Measurements from ENCODE around the gene ZBTB49. TPM values are rescaled to one million over a fixed set of nuclear protein-coding genes. Genes with fewer than 3 reads are reported as not detected.
"Not testable (repeated sequence)": the region's sequence is repeated elsewhere in the genome, so short reads cannot be mapped to it uniquely, and the experiment has no call there.

ZBTB49 gene
- total and polyA plus RNA-seq, 2 donors (not counting 1 experiment from before 2014, with no cell fraction given) = 7.0 to 16.9 TPM

DNA sequence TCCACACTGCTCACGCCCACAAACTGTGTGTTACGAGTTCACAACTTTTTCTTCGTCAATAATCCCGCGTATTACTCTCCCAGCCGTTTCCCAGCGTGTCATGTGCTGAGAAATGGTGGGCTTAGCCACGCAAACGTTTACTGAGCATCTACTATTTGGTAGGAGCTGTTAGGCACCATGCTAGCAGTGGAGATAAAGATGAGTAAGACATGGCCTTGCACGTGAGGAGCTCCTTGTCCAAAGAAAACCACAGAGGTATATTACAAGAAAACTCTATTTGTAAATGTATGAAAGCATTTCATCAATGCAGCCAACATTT, 41.2 kb upstream of the ZBTB49 start:
- H3K27me3 Mint-ChIP-seq = peaks cover 5% of the 10 kb centered on the region
- no peaks in the 10 kb centered on the region for H3K9me3 ChIP-seq (ENCODE audit: control extremely low read depth in 1 of 3, control insufficient read depth in 2 of 3, insufficient read depth in 1 of 3, low read length in 2 of 3)
- POLR2A ChIA-PET = no interaction called here

DNA sequence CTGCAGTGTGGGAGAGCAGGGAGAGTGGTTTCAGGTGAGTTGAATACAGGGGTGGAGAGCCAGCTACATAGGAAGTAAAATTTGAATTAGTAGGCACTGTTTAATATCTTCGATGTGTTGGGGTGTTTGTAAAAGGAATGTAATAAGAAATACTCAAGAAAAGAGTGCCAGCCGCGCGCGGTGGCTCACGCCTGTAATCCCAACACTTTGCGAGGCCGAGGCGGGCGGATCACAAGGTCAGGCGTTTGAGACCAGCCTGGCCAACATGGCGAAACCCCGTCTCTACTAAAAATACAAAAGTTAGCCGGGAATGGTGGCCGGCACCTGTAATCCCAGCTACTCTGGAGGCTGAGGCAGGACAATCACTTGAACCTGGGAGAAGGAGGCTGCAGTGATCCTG, 40.7 kb upstream of the ZBTB49 start:
- H3K4me1 ChIP-seq (ENCODE audit: control insufficient read depth in 2 of 2, insufficient read depth in 2 of 2, low read length in 2 of 2) = peaks cover 14 to 17% of the 10 kb centered on the region in 2 donors
- H3K4me3 Mint-ChIP-seq = peak overlapping the region; percentile 88
- peaks cover 21% of the 10 kb centered on the region for H3K4me1 Mint-ChIP-seq
- H3K27me3 ChIP-seq (replicated peaks in 1 of 4; ENCODE audit: control extremely low read depth in 1 of 4, control insufficient read depth in 3 of 4, insufficient read depth in 4 of 4, low read length in 3 of 4); H3K4me2 ChIP-seq (replicated peaks; ENCODE audit: low read depth, low read length, poor library complexity, severe bottlenecking); H3K9me3 ChIP-seq (ENCODE audit: control extremely low read depth in 1 of 3, control insufficient read depth in 2 of 3, insufficient read depth in 1 of 3, low read length in 2 of 3); H3K9me3 Mint-ChIP-seq (ENCODE audit: insufficient read depth); H3K27ac Mint-ChIP-seq; POLR2A ChIA-PET; DNase-seq; H3K27me3 Mint-ChIP-seq; ATAC-seq (ENCODE audit: low read depth); H3K9ac ChIP-seq (ENCODE audit: low read length); H3K27ac ChIP-seq (ENCODE audit: low read length in 2 of 2); H3K4me3 ChIP-seq (ENCODE audit: control extremely low read depth in 1 of 5, extremely low read depth in 1 of 5, insufficient read depth in 1 of 5, low read depth in 2 of 5, low read length in 4 of 5); H4K20me1 ChIP-seq (ENCODE audit: control insufficient read depth, insufficient read depth, low read length, poor library complexity, severe bottlenecking): not testable (repeated sequence)
- peaks cover 20% of the 10 kb centered on the region for H3K79me2 ChIP-seq (ENCODE audit: control insufficient read depth, insufficient read depth, low read length)
- CTCF ChIA-PET = interaction anchor here (2.1 to 2.5 kb wide), 3 partner anchors 10 to 89 kb away, joined by 6 to 16 read pairs (median 8); no protein-coding TSS in a partner anchor
- intact Hi-C loops (cut with micrococcal nuclease) = loop anchor here (2.0 kb wide), 1 partner anchor 293 kb away; the partner anchor contains the start of gene STX18
- H3K36me3 ChIP-seq (replicated peaks in 1 of 2; ENCODE audit: control extremely low read depth in 1 of 2, control insufficient read depth in 1 of 2, extremely low read depth in 1 of 2, insufficient read depth in 2 of 2, low read length in 1 of 2) = peaks cover 0 to 17% of the 10 kb centered on the region in 2 experiments
- 88% methylated on average over 1 of the region's 15 CpGs for WGBS (ENCODE audit: insufficient coverage)
- peak overlapping the region; percentile 91 for H2AFZ ChIP-seq (ENCODE audit: insufficient read depth, low read depth, low read length, poor library complexity, severe bottlenecking)

More for the DNA sequence above, 41.2 kb upstream of the ZBTB49 start:
- H3K27ac ChIP-seq (ENCODE audit: low read length in 2 of 2) = peak overlapping the region; percentile 88
- peaks cover 0 to 6% (median 1%) of the 10 kb centered on the region in 4 experiments for H3K27me3 ChIP-seq (replicated peaks in 1 of 4; ENCODE audit: control extremely low read depth in 1 of 4, control insufficient read depth in 3 of 4, insufficient read depth in 4 of 4, low read length in 3 of 4)
- WGBS (ENCODE audit: insufficient coverage) = 56% methylated on average over 7 of the region's 10 CpGs
- Mint-ChIP-seq H3K4me1 (peaks cover 21% of the 10 kb centered on the region), H3K27ac (peak overlapping the region; percentile 97), H3K4me3 (peak overlapping the region; percentile 88), H3K9me3 (ENCODE audit: insufficient read depth) (no peaks in the 10 kb centered on the region)
- H3K9ac ChIP-seq (ENCODE audit: low read length) = peak overlapping the region; percentile 93
- H3K36me3 ChIP-seq (replicated peaks in 1 of 2; ENCODE audit: control extremely low read depth in 1 of 2, control insufficient read depth in 1 of 2, extremely low read depth in 1 of 2, insufficient read depth in 2 of 2, low read length in 1 of 2) = peaks cover 3 to 22% of the 10 kb centered on the region in 2 experiments
- ATAC-seq (ENCODE audit: low read depth) (no peak), DNase-seq (no peak)
- H3K79me2 ChIP-seq (ENCODE audit: control insufficient read depth, insufficient read depth, low read length) = peaks cover 23% of the 10 kb centered on the region
- peak overlapping the region; percentile 67 to 98 (median 84) for H3K4me3 ChIP-seq (ENCODE audit: control extremely low read depth in 1 of 5, extremely low read depth in 1 of 5, insufficient read depth in 1 of 5, low read depth in 2 of 5, low read length in 4 of 5)
- intact Hi-C loops (cut with micrococcal nuclease) = loop anchor here (1.0 to 2.0 kb wide), 2 partner anchors 41 to 294 kb away; partner anchors contain the start of genes LYAR, STX18 and ZBTB49
- peak overlapping the region; percentile 91 for H2AFZ ChIP-seq (ENCODE audit: insufficient read depth, low read depth, low read length, poor library complexity, severe bottlenecking)
- peaks cover 14 to 17% of the 10 kb centered on the region in 2 donors for H3K4me1 ChIP-seq (ENCODE audit: control insufficient read depth in 2 of 2, insufficient read depth in 2 of 2, low read length in 2 of 2)
- no peak for TF ChIP-seq EZH2 (IDR thresholded peaks at IDR 0.05; ENCODE audit: borderline replicate concordance, insufficient read depth, low read depth, low read length, poor library complexity, severe bottlenecking)
- TF ChIP-seq, protein P1, sequence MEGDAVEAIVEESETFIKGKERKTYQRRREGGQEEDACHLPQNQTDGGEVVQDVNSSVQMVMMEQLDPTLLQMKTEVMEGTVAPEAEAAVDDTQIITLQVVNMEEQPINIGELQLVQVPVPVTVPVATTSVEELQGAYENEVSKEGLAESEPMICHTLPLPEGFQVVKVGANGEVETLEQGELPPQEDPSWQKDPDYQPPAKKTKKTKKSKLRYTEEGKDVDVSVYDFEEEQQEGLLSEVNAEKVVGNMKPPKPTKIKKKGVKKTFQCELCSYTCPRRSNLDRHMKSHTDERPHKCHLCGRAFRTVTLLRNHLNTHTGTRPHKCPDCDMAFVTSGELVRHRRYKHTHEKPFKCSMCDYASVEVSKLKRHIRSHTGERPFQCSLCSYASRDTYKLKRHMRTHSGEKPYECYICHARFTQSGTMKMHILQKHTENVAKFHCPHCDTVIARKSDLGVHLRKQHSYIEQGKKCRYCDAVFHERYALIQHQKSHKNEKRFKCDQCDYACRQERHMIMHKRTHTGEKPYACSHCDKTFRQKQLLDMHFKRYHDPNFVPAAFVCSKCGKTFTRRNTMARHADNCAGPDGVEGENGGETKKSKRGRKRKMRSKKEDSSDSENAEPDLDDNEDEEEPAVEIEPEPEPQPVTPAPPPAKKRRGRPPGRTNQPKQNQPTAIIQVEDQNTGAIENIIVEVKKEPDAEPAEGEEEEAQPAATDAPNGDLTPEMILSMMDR (IDR thresholded peaks at IDR 0.05) = no peak
- H3K4me2 ChIP-seq (replicated peaks; ENCODE audit: low read depth, low read length, poor library complexity, severe bottlenecking) = peak overlapping the region; percentile 79
- CTCF ChIA-PET = interaction anchor here (1.0 to 2.5 kb wide), 4 partner anchors 11 to 89 kb away, joined by 3 to 16 read pairs (median 7); no protein-coding TSS in a partner anchor
- H4K20me1 ChIP-seq (ENCODE audit: control insufficient read depth, insufficient read depth, low read length, poor library complexity, severe bottlenecking) = no peaks in the 10 kb centered on the region
